Large intestine (tissue), 3 donors: ENCODE data around the gene CDKL5. TPM values are rescaled to one million over a fixed set of nuclear protein-coding genes. Genes with fewer than 3 reads are reported as not detected.

Experiments used
- DNase-seq, 2 donors: peaks; one replicate each; pipeline versions ENCODE4 v3.0.0 to v3.0.0-alpha.2; 2013
- H3K27ac ChIP-seq: one replicate; pipeline ENCODE4 v1.5.1; 2013; ENCODE audit warnings: low read length
- H3K27me3 ChIP-seq: 2 replicates; pipeline ENCODE4 v1.6.1; 2013; ENCODE audit warnings: low read length; ENCODE audit not compliant: control insufficient read depth, insufficient read depth
- H3K36me3 ChIP-seq: 2 replicates; pipeline ENCODE4 v1.6.1; 2013; ENCODE audit warnings: low read length; ENCODE audit not compliant: control insufficient read depth, insufficient read depth
- H3K4me1 ChIP-seq: one replicate; pipeline ENCODE4 v1.6.1; 2013; ENCODE audit warnings: low read length; ENCODE audit not compliant: control insufficient read depth, insufficient read depth
- H3K4me3 ChIP-seq: one replicate; pipeline ENCODE4 v1.5.1; 2013; ENCODE audit warnings: low read length
- H3K9me3 ChIP-seq: one replicate; pipeline ENCODE4 v1.6.1; 2013; ENCODE audit warnings: mild to moderate bottlenecking, low read depth, low read length, moderate library complexity; ENCODE audit not compliant: control insufficient read depth
- WGBS: methylation state at CpG from one replicate; pipeline ENCODE4 v1.1.5; 2013; ENCODE audit warnings: low lambda C conversion rate; ENCODE audit not compliant: insufficient coverage; 5-methylcytosine and 5-hydroxymethylcytosine counted together
- polyA plus RNA-seq: library from polyadenylated mRNA; unstranded; fragments of 120-200 nt; gene quantifications from one replicate; pipeline ENCODE4 v1.2.1, GENCODE V29; 2013

The CDKL5 gene
- polyA plus RNA-seq, 1 donor = 5.0 TPM

DNA sequence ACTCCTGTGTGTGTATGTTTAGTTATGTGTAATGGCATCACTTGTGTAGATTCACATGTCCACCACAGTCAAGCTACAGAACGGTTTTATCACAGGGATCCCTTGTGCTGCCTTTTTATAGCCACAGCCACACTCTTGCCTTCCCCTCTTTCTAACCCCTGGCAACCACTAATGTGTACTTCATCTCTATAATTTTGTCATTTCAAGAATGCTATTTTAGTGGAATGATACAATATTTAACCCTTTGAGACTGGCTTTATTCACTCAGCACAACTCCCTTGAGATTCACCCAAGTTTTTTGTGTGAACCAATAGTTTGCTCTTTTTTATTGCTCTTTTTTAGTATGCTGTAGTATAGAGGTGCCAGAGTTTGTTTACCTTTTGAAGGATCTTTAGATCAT lies 112.1 kb downstream of the CDKL5 start:
- Histone ChIP-seq H3K9me3 (no peaks in the 10 kb centered on the region), H3K27me3 (no peaks in the 10 kb centered on the region), H3K36me3 (no peaks in the 10 kb centered on the region), H3K27ac (no peak overlapping the region), H3K4me1 (no peaks in the 10 kb centered on the region), H3K4me3 (no peak overlapping the region)
- no peak for DNase-seq
- no CpG with 5 or more reads among the region's 1 CpG for WGBS

DNA sequence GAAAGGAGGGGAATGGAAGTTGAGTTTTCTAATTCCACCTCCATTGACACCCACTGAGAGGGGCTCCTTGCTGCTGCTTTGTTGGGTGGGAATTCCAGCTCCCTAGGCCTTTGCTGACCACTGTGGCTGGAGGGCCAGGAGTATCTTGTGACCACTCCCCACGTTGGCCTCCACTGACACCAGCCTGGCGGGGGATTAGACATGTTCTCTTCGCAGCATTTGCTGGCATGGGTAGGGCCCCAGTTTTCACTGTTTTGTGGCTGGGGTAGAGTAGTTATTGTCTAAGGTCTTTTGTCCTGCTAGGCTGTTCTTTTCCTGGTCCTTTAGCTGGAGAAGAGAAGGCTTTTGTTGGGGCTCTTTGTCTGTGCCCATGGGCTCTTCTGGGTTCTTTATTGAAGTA lies 116.7 kb downstream of the CDKL5 start:
- Histone ChIP-seq H3K9me3 (no peaks in the 10 kb centered on the region), H3K4me1 (no peaks in the 10 kb centered on the region), H3K27ac (no peak overlapping the region), H3K27me3 (no peaks in the 10 kb centered on the region), H3K4me3 (no peak overlapping the region), H3K36me3 (no peaks in the 10 kb centered on the region)
- no CpG with 5 or more reads among the region's 3 CpGs for WGBS
- no peak for DNase-seq

DNA sequence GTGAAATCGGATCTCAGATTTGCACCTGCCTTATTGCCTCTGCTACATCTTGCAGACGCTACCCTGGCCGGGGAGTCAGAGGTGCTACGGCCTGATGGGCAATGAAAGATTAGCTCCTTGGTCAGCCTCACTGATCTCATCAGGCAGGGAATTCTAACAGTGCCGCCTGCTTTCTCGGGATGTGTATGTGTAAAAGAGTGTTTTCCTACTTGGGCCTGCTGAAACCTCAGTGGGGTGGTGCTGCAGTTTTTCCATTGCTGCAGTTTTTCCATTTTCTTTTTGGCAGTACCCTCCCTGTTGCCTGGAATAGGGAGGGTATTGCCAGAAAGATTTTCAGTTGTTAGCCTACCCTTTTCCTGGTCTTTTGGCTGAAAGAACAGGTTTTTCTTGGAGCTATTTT lies 117.5 kb downstream of the CDKL5 start:
- WGBS = no CpG with 5 or more reads among the region's 6 CpGs

DNA sequence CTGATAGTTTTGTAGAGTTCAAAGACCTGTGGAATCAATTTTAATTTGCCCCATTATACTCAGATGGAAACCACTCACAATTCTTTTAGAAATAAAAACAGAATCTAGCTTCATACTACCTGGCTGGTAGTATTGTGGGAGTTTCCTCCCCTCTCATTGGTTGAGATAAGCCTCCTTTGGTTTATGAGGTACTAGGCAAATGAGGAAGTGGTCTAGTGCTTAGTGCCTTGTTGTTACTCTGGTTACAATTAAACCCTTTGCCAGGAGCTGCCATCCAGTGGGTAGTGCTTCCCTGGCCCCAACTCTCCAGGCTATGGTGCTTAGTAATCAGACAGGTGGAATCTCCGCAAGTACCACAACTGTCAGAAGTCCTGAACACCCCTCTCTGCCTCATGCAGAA lies 118.3 kb downstream of the CDKL5 start:
- DNase-seq = no peak
- Histone ChIP-seq H3K9me3 (no peaks in the 10 kb centered on the region), H3K36me3 (no peaks in the 10 kb centered on the region), H3K4me3 (no peak overlapping the region), H3K4me1 (no peaks in the 10 kb centered on the region), H3K27me3 (no peaks in the 10 kb centered on the region), H3K27ac (no peak overlapping the region)
- WGBS = no CpG with 5 or more reads among the region's 1 CpG

More for the DNA sequence above, 117.5 kb downstream of the CDKL5 start:
- Histone ChIP-seq H3K36me3 (no peaks in the 10 kb centered on the region), H3K27me3 (no peaks in the 10 kb centered on the region), H3K27ac (no peak overlapping the region), H3K4me1 (no peaks in the 10 kb centered on the region), H3K4me3 (no peak overlapping the region), H3K9me3 (no peaks in the 10 kb centered on the region)
- no peak for DNase-seq

DNA sequence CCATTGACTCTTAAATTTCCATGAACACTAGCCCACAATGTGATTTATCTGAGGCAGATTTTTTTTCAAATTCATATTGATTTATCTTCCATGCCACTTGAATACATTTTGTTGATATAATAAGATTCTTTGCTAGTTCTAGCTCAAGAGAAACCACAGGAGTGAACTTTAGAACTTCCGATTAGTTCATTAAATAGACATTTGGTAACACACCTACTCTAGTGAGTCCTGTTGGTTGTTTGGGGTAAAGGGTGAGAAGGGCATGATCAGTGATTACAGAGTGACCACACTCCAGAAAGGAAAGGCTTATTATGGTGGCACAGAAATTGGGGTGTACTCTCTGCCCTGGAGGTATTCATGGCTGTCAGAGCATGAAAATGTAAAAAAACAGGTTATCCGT lies 120.4 kb downstream of the CDKL5 start:
- Histone ChIP-seq H3K27ac (no peak overlapping the region), H3K9me3 (no peaks in the 10 kb centered on the region), H3K4me3 (no peak overlapping the region), H3K36me3 (no peaks in the 10 kb centered on the region), H3K4me1 (no peaks in the 10 kb centered on the region), H3K27me3 (no peaks in the 10 kb centered on the region)
- no CpG with 5 or more reads among the region's 2 CpGs for WGBS
- DNase-seq = peak in 1 of 2 donors; percentile 1

DNA sequence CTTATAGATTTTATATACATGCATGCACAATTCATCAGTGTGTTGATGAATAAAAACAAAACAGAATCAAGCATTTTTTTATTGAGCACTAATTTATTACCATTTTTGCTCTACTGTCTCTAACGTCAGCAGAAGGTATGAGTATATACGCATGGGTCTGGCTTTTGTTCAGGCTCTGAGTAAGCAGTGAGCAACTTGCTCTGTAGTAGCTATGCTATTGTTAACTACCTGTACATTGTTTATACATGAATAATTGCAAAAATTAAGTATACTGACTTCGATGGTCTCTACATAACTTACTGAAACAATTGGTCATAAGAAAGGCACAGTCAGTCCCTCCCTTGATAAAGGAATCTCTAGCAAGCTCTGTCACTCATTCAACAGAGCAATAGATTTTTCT lies 123.6 kb downstream of the CDKL5 start:
- no CpG with 5 or more reads among the region's 3 CpGs for WGBS
- no peaks in the 10 kb centered on the region for H3K36me3 ChIP-seq
- H3K4me3 ChIP-seq = no peak overlapping the region
- no peak for DNase-seq
- H3K27ac ChIP-seq = no peak overlapping the region
- H3K9me3 ChIP-seq = no peaks in the 10 kb centered on the region
- H3K4me1 ChIP-seq = no peaks in the 10 kb centered on the region
- no peaks in the 10 kb centered on the region for H3K27me3 ChIP-seq

DNA sequence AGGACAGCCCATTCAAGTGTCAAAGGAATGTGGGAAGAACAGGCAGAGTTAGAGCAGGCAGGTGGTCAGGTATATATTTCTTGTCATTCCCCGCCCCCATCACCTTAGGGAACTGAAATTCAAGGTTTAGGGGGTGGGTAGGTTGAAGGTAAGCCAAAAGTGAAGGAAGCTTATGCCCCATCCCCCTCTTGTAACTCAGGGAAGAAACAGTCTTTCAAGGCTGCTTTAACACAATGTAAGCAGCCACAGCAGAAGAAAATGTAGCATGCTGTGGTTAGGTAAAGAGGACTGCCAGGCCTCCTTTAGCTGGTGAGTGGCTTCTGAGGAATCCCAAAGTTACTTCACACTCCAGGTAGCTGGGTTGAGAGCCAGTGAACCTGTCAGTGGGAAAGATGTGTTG lies 124.2 kb downstream of the CDKL5 start:
- WGBS = no CpG with 5 or more reads among the region's 1 CpG
- H3K36me3 ChIP-seq = no peaks in the 10 kb centered on the region
- no peak overlapping the region for H3K4me3 ChIP-seq
- H3K4me1 ChIP-seq = no peaks in the 10 kb centered on the region
- no peak overlapping the region for H3K27ac ChIP-seq
- DNase-seq = no peak
- no peaks in the 10 kb centered on the region for H3K9me3 ChIP-seq
- no peaks in the 10 kb centered on the region for H3K27me3 ChIP-seq

DNA sequence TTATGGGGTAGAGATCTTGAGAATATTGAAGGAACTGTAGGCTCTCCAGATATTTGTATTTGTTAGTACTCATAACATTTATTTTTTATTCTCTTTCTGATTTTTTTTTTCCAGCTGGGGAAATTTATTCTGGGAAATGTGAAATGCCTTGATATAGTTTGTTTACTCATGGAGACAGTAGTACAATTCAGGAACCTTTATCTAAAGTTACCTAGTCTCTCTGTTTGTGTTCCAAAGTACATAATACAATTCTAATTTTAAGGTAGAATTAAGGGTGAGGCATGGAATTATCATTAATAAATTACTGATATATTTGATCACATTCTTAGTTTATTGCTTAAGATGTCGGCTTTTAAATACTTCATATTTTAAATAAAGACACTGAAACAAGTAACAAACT lies 132.5 kb downstream of the CDKL5 start:
- Histone ChIP-seq H3K27me3 (no peaks in the 10 kb centered on the region), H3K9me3 (no peaks in the 10 kb centered on the region), H3K36me3 (no peaks in the 10 kb centered on the region), H3K27ac (no peak overlapping the region), H3K4me1 (no peaks in the 10 kb centered on the region), H3K4me3 (no peak overlapping the region)
- no peak for DNase-seq
- WGBS = no CpG with 5 or more reads among the region's 1 CpG

DNA sequence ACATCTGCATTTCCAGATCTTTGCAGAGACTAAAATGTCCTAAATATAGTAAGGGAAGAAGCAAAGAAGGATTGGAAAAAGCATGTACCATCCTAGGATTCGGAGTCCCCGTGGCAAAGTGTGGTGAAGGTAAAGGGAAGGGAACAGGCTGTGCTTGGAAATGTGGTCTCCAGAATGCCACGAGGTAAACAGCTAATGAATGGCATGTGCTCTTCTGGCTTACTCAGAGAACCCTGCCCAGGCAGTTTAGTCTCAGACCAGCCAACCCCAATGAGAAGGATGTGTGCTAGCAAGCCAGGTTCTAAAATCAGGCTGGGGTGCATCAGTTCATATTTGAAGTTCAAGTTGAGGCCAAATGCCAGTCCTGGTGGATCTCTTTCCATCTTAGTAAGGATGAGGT lies 133.4 kb downstream of the CDKL5 start:
- H3K4me3 ChIP-seq = no peak overlapping the region
- H3K4me1 ChIP-seq = no peaks in the 10 kb centered on the region
- H3K36me3 ChIP-seq = no peaks in the 10 kb centered on the region
- no peaks in the 10 kb centered on the region for H3K27me3 ChIP-seq
- H3K27ac ChIP-seq = no peak overlapping the region
- no peak for DNase-seq
- no CpG with 5 or more reads among the region's 3 CpGs for WGBS
- H3K9me3 ChIP-seq = no peaks in the 10 kb centered on the region

DNA sequence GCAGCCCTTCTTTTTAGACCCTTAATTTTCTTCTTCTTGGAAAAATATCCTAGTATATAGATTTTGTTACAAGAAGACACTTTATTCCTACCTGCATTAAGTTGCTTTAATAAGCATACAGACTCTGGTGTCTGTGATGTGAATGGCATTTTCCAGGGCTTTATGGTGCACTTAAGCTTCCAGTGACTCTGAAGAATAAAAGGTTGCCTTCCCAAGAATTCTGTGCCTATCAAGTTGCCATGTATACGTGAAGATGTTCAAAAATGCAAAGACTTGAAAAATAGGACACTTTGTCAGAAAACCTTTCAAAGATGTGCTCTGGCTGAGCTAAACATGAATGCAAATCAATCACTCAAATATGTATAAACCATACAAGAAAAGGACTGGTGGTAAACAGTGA lies 135.6 kb downstream of the CDKL5 start:
- H3K9me3 ChIP-seq = no peaks in the 10 kb centered on the region
- H3K27ac ChIP-seq = no peak overlapping the region
- 88% methylated on average over 1 of the region's 1 CpG for WGBS
- H3K4me3 ChIP-seq = no peak overlapping the region
- no peak for DNase-seq
- no peaks in the 10 kb centered on the region for H3K4me1 ChIP-seq
- no peaks in the 10 kb centered on the region for H3K27me3 ChIP-seq
- H3K36me3 ChIP-seq = no peaks in the 10 kb centered on the region

DNA sequence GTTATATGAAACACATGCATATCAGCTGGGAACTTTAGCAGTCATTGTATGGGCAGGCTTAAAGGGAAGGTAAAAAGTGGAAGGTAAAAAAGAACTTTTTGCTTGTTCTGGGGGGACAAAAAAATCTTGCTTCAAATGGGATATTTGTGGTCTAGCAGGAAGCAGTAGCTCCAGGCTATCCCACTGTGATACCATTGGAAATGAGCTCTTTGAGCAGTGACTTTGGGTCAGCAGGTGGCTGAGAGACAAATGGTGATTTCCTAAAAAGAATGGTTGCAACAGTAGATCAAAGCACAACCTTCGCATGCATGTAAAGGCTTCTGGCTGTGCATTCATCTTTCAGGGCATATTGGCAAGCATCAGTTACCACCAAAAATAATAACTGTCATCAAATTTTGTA lies 140.3 kb downstream of the CDKL5 start:
- no peak overlapping the region for H3K27ac ChIP-seq

More for the DNA sequence above, 140.3 kb downstream of the CDKL5 start:
- Histone ChIP-seq H3K36me3 (no peaks in the 10 kb centered on the region), H3K27me3 (no peaks in the 10 kb centered on the region), H3K4me3 (no peak overlapping the region), H3K9me3 (no peaks in the 10 kb centered on the region), H3K4me1 (no peaks in the 10 kb centered on the region)
- no peak for DNase-seq
- WGBS = no CpG with 5 or more reads among the region's 1 CpG
